ENCODE data around the gene LYRM4.

LYRM4 gene

DNA sequence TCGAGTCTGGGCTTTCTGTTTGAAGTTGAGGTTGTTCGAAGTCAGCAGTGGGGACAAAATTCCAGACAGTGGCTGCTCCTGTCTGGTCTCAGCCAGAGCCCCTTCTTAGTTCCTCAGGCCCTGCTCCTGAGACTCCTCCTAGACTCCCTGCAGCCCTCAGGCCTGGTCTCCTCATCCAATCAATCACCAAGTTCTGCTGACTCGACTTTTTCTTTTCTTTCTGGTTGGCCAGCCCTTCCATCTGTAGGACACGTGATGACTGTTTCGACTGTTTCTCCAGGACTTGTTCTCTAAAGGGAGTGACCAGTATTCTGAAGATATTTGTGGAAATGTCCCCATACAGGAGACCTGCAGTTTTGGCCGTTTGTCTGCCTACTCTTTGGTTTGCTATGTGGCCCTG, 156.1 kb downstream of the LYRM4 start:
- TF ChIP-seq GATA3 (IDR thresholded peaks at IDR 0.05; ENCODE audit: low read depth, low read length) (no peak), GATA2 (IDR thresholded peaks at IDR 0.05; ENCODE audit: low read depth, low read length) (no peak)

DNA sequence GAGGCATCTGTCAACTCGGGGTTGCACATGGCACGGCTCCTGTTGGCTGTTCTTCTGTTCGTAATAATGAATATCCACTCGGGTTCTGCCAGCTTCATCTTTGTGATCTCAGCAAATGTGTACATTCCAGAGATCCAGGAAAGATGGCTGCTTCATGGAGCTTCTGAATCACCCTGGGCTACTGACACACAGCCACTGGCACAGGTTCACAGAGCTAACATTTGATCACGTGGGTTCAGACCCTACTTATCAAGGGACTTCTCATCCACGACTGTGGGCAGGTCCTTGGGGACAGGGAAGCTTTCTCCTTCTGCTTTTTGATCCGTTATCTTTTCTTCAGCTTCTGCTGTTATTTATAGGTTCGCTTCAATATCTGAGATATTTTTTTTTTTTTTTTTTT, 157.5 kb downstream of the LYRM4 start:
- TF ChIP-seq GATA2 (IDR thresholded peaks at IDR 0.05; ENCODE audit: low read depth, low read length): no peak
- TF ChIP-seq GATA3 (IDR thresholded peaks at IDR 0.05; ENCODE audit: low read depth, low read length): no peak

DNA sequence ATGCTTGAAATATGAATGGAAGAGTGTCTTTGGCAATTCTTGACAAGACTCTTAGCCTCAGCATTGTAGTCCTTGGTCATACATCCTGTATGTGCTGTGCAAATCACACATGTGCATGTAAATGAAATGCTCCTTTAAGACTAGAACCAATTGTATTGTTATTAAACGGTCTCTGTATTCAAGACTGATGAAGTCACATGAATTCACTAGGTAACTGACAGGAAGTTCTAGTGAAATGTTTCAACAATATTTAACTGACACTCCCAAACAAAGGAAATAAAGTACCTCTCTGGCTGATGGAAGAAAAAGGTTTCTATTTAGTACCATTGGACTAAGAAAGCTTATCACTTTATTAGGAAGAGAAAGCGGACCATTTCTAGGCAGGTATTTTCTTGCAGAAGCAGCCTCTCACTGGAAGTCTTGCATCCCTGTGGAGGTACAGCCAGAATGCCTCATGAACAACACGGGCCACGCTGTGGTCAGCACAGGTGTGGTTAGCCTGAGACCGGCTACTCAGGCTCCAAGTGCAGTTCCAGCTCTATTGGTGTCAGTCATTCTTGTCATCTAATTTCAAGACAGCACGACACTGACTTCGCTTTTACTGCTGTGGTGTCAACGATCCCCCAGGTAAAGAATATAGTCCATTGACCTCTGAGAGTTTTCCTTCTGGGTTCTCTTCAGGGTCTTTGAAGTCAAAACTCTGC, 158.3 kb downstream of the LYRM4 start:
- no peak for TF ChIP-seq GATA2 (IDR thresholded peaks at IDR 0.05; ENCODE audit: low read depth, low read length)
- TF ChIP-seq GATA3 (IDR thresholded peaks at IDR 0.05; ENCODE audit: low read depth, low read length): no peak

DNA sequence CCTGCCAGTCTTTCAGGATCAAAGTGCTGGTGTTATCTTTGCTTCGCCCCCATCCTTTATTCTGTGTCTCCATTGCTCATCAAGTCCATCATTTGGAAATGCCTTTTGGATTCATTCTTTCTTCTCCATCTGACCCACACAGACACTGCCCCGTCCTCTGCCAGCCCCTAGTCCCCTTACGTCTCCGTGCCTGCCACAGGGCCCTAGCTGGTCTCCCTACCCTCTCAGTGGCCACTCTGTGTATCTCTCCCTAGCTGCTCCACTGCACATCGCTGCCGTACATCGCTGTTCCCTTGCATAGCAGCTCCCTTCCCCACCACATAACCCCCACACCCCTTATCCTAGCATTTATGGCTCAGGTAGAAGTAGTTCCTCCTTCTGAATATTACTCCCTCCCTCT, 159.9 kb downstream of the LYRM4 start:
- no peak for TF ChIP-seq GATA3 (IDR thresholded peaks at IDR 0.05; ENCODE audit: low read depth, low read length)
- TF ChIP-seq GATA2 (IDR thresholded peaks at IDR 0.05; ENCODE audit: low read depth, low read length): no peak

DNA sequence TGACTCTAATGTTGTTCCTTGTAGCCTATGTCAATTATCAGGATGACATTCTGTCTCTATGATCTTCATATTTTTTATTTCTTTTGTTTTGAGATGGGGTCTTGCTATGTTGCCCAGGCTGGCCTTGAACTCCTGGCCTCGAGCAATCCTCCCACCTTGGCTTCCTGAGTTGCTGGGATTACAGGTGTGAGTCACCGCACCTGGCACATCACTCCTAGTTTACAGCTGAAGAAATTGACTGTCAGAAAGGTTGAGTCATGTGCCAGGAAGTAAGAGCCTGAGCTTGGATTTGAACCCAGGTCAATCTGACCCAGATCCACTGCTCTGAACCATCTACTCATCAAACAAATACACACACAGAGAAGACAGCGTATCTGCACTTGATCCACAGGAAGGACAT, 161.2 kb downstream of the LYRM4 start:
- TF ChIP-seq GATA3 (IDR thresholded peaks at IDR 0.05; ENCODE audit: low read depth, low read length): no peak
- TF ChIP-seq GATA2 (IDR thresholded peaks at IDR 0.05; ENCODE audit: low read depth, low read length): no peak

DNA sequence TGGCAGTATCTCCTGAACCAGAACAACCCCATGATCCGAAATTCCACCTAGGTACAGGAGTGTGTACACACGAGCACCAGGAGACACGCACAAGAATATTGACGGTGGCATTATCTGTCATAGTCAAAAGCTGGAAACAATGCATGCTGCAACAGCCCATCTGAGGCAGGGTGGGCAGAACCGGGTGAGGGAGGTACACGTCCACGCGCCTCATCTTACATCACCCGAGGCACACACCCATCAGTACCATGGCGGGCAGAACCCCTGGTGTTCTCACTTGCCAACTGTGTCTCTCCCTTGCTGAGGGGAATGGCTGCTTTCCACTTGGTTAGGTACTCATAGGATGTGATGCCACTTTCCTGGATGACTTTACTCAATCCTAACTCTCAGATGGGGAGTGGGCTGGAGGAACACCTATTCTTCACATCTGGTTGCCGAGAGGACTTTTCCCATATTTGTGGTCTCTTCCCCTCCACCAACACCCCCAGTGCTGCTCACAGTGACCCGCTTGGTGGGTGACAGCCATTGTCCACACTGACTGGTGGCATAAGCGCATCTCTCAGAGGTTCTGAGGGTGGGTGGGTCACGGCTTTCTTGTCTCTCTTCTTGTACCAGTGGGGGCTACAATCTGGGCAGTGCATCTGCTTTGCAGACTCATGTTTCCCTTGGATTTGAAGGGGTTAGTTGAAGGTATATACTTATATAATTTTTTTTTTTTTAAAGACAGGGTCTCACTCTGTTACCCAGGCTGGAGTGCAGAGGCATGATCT, 162.1 kb downstream of the LYRM4 start:
- TF ChIP-seq GATA2 (IDR thresholded peaks at IDR 0.05; ENCODE audit: low read depth, low read length) (no peak), GATA3 (IDR thresholded peaks at IDR 0.05; ENCODE audit: low read depth, low read length) (no peak)

DNA sequence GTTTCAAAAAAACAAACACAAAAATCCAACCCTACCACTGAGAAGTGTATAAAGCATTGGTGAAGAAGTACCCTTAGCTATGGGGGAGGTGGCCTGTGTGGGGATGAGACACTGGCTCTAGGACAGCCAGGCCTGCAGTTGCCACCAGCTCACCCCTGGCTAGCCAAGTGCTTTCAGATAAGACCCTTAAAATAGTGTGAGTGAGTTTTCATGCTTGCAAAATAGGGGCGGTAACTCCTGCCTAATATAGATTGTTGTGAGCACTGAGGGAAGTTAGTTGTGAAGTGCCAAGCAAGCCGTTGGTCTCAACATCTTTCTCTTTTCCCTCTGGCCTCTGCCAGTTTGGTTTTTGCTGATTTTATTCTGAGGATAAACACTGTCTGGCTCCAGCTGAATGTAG, 164.3 kb downstream of the LYRM4 start:
- no peak for TF ChIP-seq GATA3 (IDR thresholded peaks at IDR 0.05; ENCODE audit: low read depth, low read length)
- TF ChIP-seq GATA2 (IDR thresholded peaks at IDR 0.05; ENCODE audit: low read depth, low read length): no peak

DNA sequence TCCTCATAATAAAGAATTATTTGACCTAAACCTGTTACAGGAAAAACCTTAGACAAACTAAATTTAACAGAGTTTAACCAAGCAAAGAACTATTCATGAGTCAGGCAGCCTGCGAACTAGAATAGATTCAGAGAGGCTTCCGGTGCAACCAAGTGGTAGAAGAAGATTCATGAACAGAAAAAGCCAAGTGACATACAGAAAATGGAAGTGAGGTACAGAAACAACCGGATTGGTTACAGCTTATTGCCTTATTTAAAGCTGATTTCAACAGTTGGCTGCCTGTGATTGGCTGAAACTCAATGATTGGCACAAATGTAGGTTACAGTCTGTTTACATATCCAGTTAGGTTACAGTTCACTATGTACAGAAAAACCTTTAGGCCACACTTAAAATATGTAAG, 165.5 kb downstream of the LYRM4 start:
- no peak for TF ChIP-seq GATA2 (IDR thresholded peaks at IDR 0.05; ENCODE audit: low read depth, low read length)
- no peak for TF ChIP-seq GATA3 (IDR thresholded peaks at IDR 0.05; ENCODE audit: low read depth, low read length)

DNA sequence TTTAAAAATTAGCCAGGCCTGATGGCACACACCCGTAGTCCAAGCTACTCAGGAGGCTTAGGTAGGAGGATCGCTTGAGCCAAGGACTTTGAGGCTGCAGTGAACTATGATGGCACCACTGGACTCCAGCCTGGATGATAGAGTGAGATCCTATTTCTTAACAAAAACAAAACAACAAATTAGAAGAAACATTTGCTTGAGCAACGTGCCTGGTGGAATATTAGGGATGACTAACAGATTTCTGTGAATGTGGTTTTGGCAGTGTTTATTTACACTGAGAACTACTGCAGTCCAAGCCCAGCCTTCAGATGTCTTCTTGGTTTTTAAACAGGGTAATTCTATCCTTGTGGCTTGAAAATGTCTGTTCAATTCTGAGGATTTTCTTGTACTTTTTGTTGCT, 166.4 kb downstream of the LYRM4 start:
- TF ChIP-seq GATA2 (IDR thresholded peaks at IDR 0.05; ENCODE audit: low read depth, low read length) (no peak), GATA3 (IDR thresholded peaks at IDR 0.05; ENCODE audit: low read depth, low read length) (no peak)

DNA sequence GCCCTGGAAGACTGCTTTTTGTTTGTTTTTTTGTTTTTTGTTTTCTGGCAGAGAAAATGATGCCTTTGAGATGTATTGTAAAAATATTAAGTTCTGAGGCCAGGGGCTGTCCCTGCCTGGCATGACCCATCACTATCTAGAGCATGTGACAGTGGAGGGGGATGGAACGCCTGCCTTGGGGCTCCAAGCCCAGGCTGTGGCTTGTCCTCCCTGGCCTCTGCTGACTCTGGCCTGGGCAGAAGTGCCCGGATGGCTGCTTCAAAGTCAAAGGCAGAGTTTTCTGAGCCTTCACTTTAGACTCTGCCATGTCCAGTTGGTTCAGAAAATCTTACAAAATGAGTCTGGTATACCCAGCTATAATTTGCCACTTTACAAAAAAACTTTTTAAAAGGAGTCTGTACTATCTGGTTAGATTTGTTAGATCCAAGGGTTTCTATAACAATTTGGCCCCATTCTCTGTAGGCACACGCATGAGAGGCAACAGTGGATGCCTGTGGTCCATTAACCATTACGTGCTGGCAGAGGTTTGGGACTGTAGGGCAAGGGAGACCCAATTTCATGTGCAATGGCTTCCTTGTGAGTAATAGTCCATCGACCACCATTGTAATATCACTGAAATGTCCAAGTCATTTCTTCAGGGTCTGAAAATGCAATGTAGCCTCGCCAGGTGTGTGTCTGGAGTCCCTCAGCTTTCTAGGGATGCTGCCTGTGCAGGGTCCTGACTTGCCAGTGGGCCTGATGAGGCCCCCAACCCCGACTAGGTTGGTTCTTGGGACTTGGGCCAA, 167.3 kb downstream of the LYRM4 start:
- TF ChIP-seq GATA3 (IDR thresholded peaks at IDR 0.05; ENCODE audit: low read depth, low read length) (no peak), GATA2 (IDR thresholded peaks at IDR 0.05; ENCODE audit: low read depth, low read length) (no peak)

DNA sequence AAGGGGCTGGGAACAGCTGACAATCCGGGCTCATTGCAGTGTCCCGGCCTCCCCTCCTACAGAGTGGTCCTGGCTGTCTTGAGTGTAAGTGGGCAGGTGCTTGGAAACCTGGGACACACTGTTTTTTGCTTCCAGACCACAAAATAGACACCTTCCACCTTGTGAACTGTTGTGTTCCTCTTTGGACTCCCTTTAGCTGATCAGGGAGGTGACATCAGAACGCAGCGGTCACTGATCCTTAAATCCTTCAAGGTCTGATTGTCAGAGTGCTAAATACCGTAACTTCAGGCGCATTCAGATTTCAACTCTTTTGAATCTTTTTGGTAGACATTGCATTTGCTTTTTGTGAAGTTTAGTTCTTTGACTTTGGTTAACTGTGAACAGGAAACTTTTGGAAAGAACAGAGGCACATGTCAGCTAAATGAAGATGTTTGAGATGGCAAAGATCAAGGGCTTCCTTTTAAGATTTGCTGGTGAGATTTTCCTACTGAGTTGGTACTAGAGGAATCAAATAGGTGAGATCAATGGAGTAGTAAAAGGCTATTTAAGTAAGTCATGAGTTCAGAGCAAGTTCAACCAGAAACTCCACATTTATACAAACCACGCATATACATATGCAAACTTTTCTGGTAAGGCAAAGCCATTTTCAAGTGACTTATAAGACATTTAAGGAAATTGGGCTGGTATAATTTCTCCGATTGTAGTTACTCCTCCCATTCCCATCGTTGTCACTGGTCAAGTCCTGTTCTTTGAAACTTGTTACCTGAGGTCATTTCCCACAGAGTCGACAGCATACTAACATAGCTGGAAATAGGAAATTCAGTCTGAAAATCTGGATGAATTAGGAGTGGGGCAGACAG, 169.3 kb downstream of the LYRM4 start:
- TF ChIP-seq GATA2 (IDR thresholded peaks at IDR 0.05; ENCODE audit: low read depth, low read length): no peak
- TF ChIP-seq GATA3 (IDR thresholded peaks at IDR 0.05; ENCODE audit: low read depth, low read length): no peak

DNA sequence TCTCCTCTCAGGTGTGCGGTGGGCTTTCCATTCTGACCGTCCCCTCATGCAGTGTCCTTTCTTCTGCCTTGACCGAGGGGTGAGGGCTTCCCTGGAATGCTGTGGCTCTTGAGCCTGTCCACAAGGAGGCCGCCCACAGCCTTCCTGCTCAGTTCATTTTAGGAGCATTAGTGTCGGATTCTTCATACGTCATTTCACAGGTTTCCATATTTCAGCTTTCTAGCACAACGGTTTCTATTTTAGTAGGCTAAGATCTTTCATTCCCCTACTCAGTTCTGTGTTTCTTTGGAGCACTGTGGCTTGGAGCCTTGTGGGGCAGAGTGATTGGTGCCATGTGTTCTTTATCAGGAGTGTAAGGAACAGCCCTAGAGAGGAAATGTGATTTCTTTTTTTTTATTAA, 170.1 kb downstream of the LYRM4 start:
- TF ChIP-seq GATA3 (IDR thresholded peaks at IDR 0.05; ENCODE audit: low read depth, low read length) (no peak), GATA2 (IDR thresholded peaks at IDR 0.05; ENCODE audit: low read depth, low read length) (no peak)

All from SH-SY5Y (cell line).